ENCODE data around the gene DESI2.

GRCh38 chr1:244659694-244660093, 6.8 kb downstream of the DESI2 start:
- TF ChIP-seq RAD21 (IDR thresholded peaks at IDR 0.05; ENCODE audit: low read depth) (no peak), ZBTB7A (IDR thresholded peaks at IDR 0.05; ENCODE audit: low read depth) (no peak), MAX (IDR thresholded peaks at IDR 0.05) (no peak), REST (IDR thresholded peaks at IDR 0.05; ENCODE audit: low read depth) (no peak), CREB1 (IDR thresholded peaks at IDR 0.05; ENCODE audit: low read depth) (no peak), EP300 (IDR thresholded peaks at IDR 0.05; ENCODE audit: borderline replicate concordance) (no peak), FOXM1 (IDR thresholded peaks at IDR 0.05; ENCODE audit: borderline replicate concordance, low read depth) (no peak), USF1 (IDR thresholded peaks at IDR 0.05) (no peak), YY1 (IDR thresholded peaks at IDR 0.05; ENCODE audit: low read depth) (no peak), CEBPB (IDR thresholded peaks at IDR 0.05) (no peak), EGR1 (IDR thresholded peaks at IDR 0.05) (no peak), TEAD4 (IDR thresholded peaks at IDR 0.05) (no peak), TAF1 (IDR thresholded peaks at IDR 0.05; ENCODE audit: low read depth) (no peak), TCF12 (IDR thresholded peaks at IDR 0.05; ENCODE audit: low read depth) (no peak)

Measured in Ishikawa (cell line).